Measurements from ENCODE around the gene LPIN1.
"Not testable (repeated sequence)": the region's sequence is repeated elsewhere in the genome, so short reads cannot be mapped to it uniquely, and the experiment has no call there.

The LPIN1 gene

GRCh38 chr2:11812466-11813248 is 66.2 kb downstream of the LPIN1 start:
- no peak for DNase-seq

GRCh38 chr2:11813345-11813744 is 66.9 kb downstream of the LPIN1 start:
- not testable (repeated sequence) for DNase-seq

GRCh38 chr2:11813951-11814350 is 67.5 kb downstream of the LPIN1 start:
- no peak for DNase-seq

- no peak for DNase-seq
These were observed 68.6 kb downstream of the LPIN1 start for GRCh38 chr2:11814979-11815510.

GRCh38 chr2:11816935-11817334 is 70.5 kb downstream of the LPIN1 start:
- DNase-seq = not testable (repeated sequence)

GRCh38 chr2:11819235-11819729 is 72.8 kb downstream of the LPIN1 start:
- DNase-seq = no peak

GRCh38 chr2:11820650-11821049 is 74.2 kb downstream of the LPIN1 start:
- DNase-seq = no peak

GRCh38 chr2:11821705-11822104 is 75.3 kb downstream of the LPIN1 start:
- no peak for DNase-seq

- not testable (repeated sequence) for DNase-seq
These were observed 75.9 kb downstream of the LPIN1 start for GRCh38 chr2:11822359-11822745.

GRCh38 chr2:11822746-11823451 is 76.5 kb downstream of the LPIN1 start:
- no peak for DNase-seq

GRCh38 chr2:11824901-11825828 is 78.7 kb downstream of the LPIN1 start:
- DNase-seq = no peak

- no peak for DNase-seq
These were observed 81.1 kb downstream of the LPIN1 start for GRCh38 chr2:11827547-11827946.

- DNase-seq = no peak
These were observed 82.5 kb downstream of the LPIN1 start for GRCh38 chr2:11828933-11829323.

- peak; percentile 57 to 61 for DNase-seq
These were observed 83.0 kb downstream of the LPIN1 start for GRCh38 chr2:11829324-11829946.

- peak; percentile 43 to 50 for DNase-seq
These were observed 83.7 kb downstream of the LPIN1 start for GRCh38 chr2:11829947-11830707.

- no peak for DNase-seq
These were observed 84.4 kb downstream of the LPIN1 start for GRCh38 chr2:11830708-11831301.

GRCh38 chr2:11831415-11831814 is 85.0 kb downstream of the LPIN1 start:
- DNase-seq = no peak

- no peak for DNase-seq
These were observed 86.1 kb downstream of the LPIN1 start for GRCh38 chr2:11832531-11832930.

GRCh38 chr2:11833601-11834000 is 87.2 kb downstream of the LPIN1 start:
- DNase-seq = no peak

GRCh38 chr2:11835403-11835802 is 89.0 kb downstream of the LPIN1 start:
- DNase-seq = no peak

GRCh38 chr2:11836647-11837219 is 90.3 kb downstream of the LPIN1 start:
- no peak for DNase-seq

All from activated CD4-positive, alpha-beta T cell treated with anti-CD3 and anti-CD28 coated beads for 4 hours (primary cell).